Measurements from ENCODE around the gene BBX.

- no peak for TF ChIP-seq CTCF (IDR thresholded peaks at IDR 0.05)
- no peak for TF ChIP-seq POLR2A (IDR thresholded peaks at IDR 0.05)
Measured at GRCh38 chr3:107496855-107497254, 25.9 kb upstream of the BBX start.

All from gastroesophageal sphincter (tissue), 3 donors.